ENCODE results near the gene CAMTA1. TPM values are rescaled to one million over a fixed set of nuclear protein-coding genes. Genes with fewer than 3 reads are reported as not detected.
A peak's percentile ranks its signal among the peaks of the same experiment; 100 is the strongest.
"Not testable (repeated sequence)": the region's sequence is repeated elsewhere in the genome, so short reads cannot be mapped to it uniquely, and the experiment has no call there.

CAMTA1 gene
- polyA plus RNA-seq, 3 donors = 81.9 to 89.8 (median 88.0) TPM

- no peak for DNase-seq (ENCODE audit: extremely low read depth in 1 of 11, low read depth in 9 of 11, low spot score in 4 of 11)
These were observed 35.6 kb downstream of the CAMTA1 start for GRCh38 chr1:6820899-6821298.

GRCh38 chr1:6822530-6823359, 37.5 kb downstream of the CAMTA1 start:
- peak in 7 of 11 donors; percentile 26 to 50 (median 42) for DNase-seq (ENCODE audit: extremely low read depth in 1 of 11, low read depth in 9 of 11, low spot score in 4 of 11)

- DNase-seq (ENCODE audit: extremely low read depth in 1 of 11, low read depth in 9 of 11, low spot score in 4 of 11) = no peak
These were observed 38.5 kb downstream of the CAMTA1 start for GRCh38 chr1:6823793-6824192.

- DNase-seq (ENCODE audit: extremely low read depth in 1 of 11, low read depth in 9 of 11, low spot score in 4 of 11) = no peak
These were observed 39.6 kb downstream of the CAMTA1 start for GRCh38 chr1:6824665-6825368.

- DNase-seq (ENCODE audit: extremely low read depth in 1 of 11, low read depth in 9 of 11, low spot score in 4 of 11) = no peak
These were observed 40.6 kb downstream of the CAMTA1 start for GRCh38 chr1:6825828-6826227.

- no peak for DNase-seq (ENCODE audit: extremely low read depth in 1 of 11, low read depth in 9 of 11, low spot score in 4 of 11)
These were observed 41.8 kb downstream of the CAMTA1 start for GRCh38 chr1:6827079-6827478.

- no peak for DNase-seq (ENCODE audit: extremely low read depth in 1 of 11, low read depth in 9 of 11, low spot score in 4 of 11)
These were observed 42.4 kb downstream of the CAMTA1 start for GRCh38 chr1:6827630-6828165.

- DNase-seq (ENCODE audit: extremely low read depth in 1 of 11, low read depth in 9 of 11, low spot score in 4 of 11) = peak in 3 of 11 donors; percentile 18 to 31 (median 26)
These were observed 46.1 kb downstream of the CAMTA1 start for GRCh38 chr1:6831366-6831765.

GRCh38 chr1:6832006-6832405, 46.8 kb downstream of the CAMTA1 start:
- not testable (repeated sequence) for DNase-seq (ENCODE audit: extremely low read depth in 1 of 11, low read depth in 9 of 11, low spot score in 4 of 11)

GRCh38 chr1:6832531-6833188, 47.4 kb downstream of the CAMTA1 start:
- no peak for DNase-seq (ENCODE audit: extremely low read depth in 1 of 11, low read depth in 9 of 11, low spot score in 4 of 11)

GRCh38 chr1:6833804-6834203, 48.5 kb downstream of the CAMTA1 start:
- DNase-seq (ENCODE audit: extremely low read depth in 1 of 11, low read depth in 9 of 11, low spot score in 4 of 11) = no peak

GRCh38 chr1:6834366-6834765, 49.1 kb downstream of the CAMTA1 start:
- DNase-seq (ENCODE audit: extremely low read depth in 1 of 11, low read depth in 9 of 11, low spot score in 4 of 11) = no peak

GRCh38 chr1:6835139-6835538, 49.9 kb downstream of the CAMTA1 start:
- DNase-seq (ENCODE audit: extremely low read depth in 1 of 11, low read depth in 9 of 11, low spot score in 4 of 11) = no peak

GRCh38 chr1:6842301-6842700, 57.0 kb downstream of the CAMTA1 start:
- DNase-seq (ENCODE audit: extremely low read depth in 1 of 11, low read depth in 9 of 11, low spot score in 4 of 11) = no peak

GRCh38 chr1:6845786-6846185, 60.5 kb downstream of the CAMTA1 start:
- not testable (repeated sequence) for DNase-seq (ENCODE audit: extremely low read depth in 1 of 11, low read depth in 9 of 11, low spot score in 4 of 11)

GRCh38 chr1:6848816-6849215, 63.6 kb downstream of the CAMTA1 start:
- no peak for DNase-seq (ENCODE audit: extremely low read depth in 1 of 11, low read depth in 9 of 11, low spot score in 4 of 11)

- no peak for DNase-seq (ENCODE audit: extremely low read depth in 1 of 11, low read depth in 9 of 11, low spot score in 4 of 11)
These were observed 65.3 kb downstream of the CAMTA1 start for GRCh38 chr1:6850537-6850936.

GRCh38 chr1:6852136-6852890, 67.1 kb downstream of the CAMTA1 start:
- no peak for DNase-seq (ENCODE audit: extremely low read depth in 1 of 11, low read depth in 9 of 11, low spot score in 4 of 11)

GRCh38 chr1:6854166-6854565, 68.9 kb downstream of the CAMTA1 start:
- no peak for DNase-seq (ENCODE audit: extremely low read depth in 1 of 11, low read depth in 9 of 11, low spot score in 4 of 11)
